ENCODE results near the gene TMEM106C. TPM values are rescaled to one million over a fixed set of nuclear protein-coding genes. Genes with fewer than 3 reads are reported as not detected.

The TMEM106C gene
- total RNA-seq, 1 donor from 2014 or later: 164 TPM

DNA sequence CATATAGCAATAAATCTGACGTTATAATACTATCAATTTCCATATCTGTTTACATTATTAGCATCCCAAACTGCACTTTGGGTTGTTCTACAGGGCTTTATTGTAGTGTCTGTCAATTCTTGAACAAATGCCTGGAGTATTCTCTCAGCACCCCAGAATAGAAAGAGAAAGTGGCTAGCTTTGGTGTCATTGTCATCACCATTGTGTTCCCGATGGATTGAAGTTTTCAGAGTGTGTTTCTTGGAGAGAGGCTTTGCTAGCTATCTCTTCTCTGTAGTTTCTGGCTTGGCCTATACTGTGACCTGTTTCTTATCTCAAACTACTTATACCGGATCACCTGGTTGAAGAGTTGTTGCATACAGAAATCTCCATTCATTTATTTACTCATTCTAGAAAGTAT is 6.4 kb downstream of the TMEM106C start:
- TF ChIP-seq, protein P1, sequence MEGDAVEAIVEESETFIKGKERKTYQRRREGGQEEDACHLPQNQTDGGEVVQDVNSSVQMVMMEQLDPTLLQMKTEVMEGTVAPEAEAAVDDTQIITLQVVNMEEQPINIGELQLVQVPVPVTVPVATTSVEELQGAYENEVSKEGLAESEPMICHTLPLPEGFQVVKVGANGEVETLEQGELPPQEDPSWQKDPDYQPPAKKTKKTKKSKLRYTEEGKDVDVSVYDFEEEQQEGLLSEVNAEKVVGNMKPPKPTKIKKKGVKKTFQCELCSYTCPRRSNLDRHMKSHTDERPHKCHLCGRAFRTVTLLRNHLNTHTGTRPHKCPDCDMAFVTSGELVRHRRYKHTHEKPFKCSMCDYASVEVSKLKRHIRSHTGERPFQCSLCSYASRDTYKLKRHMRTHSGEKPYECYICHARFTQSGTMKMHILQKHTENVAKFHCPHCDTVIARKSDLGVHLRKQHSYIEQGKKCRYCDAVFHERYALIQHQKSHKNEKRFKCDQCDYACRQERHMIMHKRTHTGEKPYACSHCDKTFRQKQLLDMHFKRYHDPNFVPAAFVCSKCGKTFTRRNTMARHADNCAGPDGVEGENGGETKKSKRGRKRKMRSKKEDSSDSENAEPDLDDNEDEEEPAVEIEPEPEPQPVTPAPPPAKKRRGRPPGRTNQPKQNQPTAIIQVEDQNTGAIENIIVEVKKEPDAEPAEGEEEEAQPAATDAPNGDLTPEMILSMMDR (conservative IDR thresholded peaks at IDR 0.05; ENCODE audit: low read depth, low read length): no peak
- H3K4me3 ChIP-seq (ENCODE audit: low read depth, low read length): no peak overlapping the region
- no peak for DNase-seq (ENCODE audit: low read depth)

DNA sequence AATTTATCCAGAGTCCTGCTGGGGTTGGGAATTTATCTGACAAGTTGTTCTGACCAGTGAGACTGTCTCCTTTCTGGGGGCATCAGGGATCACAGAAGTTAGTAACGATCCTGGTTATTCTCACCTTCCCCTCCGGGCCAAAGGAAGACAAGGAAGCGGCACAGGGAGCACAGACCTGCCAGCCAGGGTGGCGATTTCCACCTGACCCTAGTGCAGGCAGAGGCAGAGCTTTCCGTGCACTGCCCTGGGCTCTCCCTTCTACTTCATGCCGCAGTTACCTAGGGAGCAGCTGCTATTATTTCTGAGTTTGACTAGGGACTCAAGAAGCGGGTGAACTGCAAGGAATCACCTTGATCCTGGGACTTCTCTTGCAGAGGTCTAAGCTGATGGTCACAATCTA is 7.4 kb downstream of the TMEM106C start:
- TF ChIP-seq, protein P1 (conservative IDR thresholded peaks at IDR 0.05; ENCODE audit: low read depth, low read length): no peak

DNA sequence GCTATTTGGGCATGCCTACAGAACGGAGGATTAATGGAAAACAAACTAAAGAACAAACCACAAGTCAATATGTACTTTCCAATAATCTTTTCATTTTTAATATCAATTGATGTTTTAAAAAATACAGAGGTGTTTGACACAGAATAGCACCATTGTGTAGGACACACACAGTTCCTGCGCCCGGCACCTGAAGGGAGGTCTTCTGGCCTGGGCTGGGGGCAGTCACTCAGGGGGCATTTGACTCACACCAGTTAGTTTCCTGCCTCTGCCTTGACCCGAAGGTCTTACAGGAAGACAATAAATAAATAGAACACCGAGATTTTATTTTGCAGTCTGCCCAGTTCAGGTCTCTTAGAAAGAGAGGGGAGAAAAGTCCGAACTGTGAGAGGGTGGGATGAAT is 9.5 kb downstream of the TMEM106C start:
- TF ChIP-seq, protein P1 (conservative IDR thresholded peaks at IDR 0.05; ENCODE audit: low read depth, low read length): no peak

More for the DNA sequence above, 7.4 kb downstream of the TMEM106C start:
- DNase-seq (ENCODE audit: low read depth): no peak
- no peak overlapping the region for H3K4me3 ChIP-seq (ENCODE audit: low read depth, low read length)

DNA sequence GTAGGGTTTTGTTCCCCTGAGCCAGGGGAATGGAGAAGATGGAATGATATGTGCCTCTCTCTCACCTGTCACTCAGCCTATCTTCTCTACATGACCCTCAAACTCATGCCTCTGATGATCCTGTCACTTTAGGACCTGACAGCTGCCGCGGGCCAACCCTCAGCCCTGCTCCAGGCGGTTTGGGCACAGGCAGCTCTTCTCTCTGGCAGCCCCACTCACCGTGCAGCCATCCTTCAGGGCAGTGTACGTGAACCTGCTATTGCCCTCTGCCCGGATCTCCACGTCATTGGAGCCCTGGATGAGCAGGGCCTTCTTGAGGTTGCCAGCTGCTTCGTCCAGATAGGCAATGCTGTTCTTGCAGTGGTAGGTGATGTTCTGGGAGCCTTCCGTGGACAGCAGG is 10.5 kb downstream of the TMEM106C start:
- TF ChIP-seq, protein P1 (conservative IDR thresholded peaks at IDR 0.05; ENCODE audit: low read depth, low read length): no peak
- DNase-seq (ENCODE audit: low read depth): no peak
- no peak overlapping the region for H3K4me3 ChIP-seq (ENCODE audit: low read depth, low read length)

More for the DNA sequence above, 9.5 kb downstream of the TMEM106C start:
- no peak overlapping the region for H3K4me3 ChIP-seq (ENCODE audit: low read depth, low read length)
- no peak for DNase-seq (ENCODE audit: low read depth)

DNA sequence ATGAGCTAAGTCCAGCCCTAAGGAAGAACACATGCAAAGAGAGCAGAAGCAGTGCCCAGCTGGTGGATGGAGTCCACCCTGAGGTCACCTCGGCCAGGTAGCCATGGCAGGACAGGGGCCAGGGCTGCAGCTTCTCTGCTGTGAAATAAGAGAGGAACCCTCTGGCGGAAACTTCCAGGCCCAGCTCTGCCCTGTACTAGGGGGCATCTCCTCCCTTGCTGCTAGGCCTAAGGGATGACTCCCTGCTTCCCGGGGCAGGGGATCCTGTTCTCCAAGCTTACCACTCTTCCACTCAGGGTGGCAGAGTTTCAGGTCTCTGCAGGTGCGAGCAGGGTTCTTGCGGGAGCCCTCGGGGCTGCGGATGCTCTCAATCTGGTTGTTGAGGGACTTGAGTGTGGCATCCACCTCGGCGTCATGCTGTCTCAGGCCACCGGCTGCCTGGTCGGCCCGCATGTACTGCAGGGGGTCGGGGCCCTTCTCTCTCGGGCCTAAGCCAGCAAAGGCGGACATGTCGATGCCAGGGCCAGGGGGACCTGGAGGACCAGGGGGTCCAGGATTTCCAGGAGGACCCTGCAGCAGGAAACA is 11.7 kb downstream of the TMEM106C start:
- H3K4me3 ChIP-seq (ENCODE audit: low read depth, low read length): no peak overlapping the region
- TF ChIP-seq, protein P1 (conservative IDR thresholded peaks at IDR 0.05; ENCODE audit: low read depth, low read length): no peak
- DNase-seq (ENCODE audit: low read depth): no peak

DNA sequence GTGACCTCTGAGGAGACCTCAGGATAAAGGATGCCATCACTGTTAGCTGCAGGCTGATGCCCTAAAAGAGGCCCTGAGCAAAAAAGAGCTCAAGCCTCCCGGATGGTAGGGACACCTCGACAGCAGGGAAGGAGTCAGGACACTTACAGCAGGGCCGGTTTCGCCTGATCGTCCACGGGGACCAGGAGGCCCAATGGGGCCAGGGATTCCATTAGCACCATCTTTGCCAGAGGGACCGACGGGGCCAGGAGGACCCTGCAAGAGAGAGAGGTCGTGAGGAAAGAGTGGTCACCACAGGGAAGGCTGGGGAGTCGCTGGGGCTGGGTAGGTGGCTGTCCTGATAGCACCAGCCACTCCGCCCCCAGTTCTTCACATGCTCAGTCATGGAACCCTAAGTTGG is 12.4 kb downstream of the TMEM106C start:
- no peak overlapping the region for H3K4me3 ChIP-seq (ENCODE audit: low read depth, low read length)
- TF ChIP-seq, protein P1 (conservative IDR thresholded peaks at IDR 0.05; ENCODE audit: low read depth, low read length): no peak

More for the DNA sequence above, 12.4 kb downstream of the TMEM106C start:
- no peak for DNase-seq (ENCODE audit: low read depth)

Measured in epithelial cell of proximal tubule (primary cell).